ENCODE measurements around the gene COG7.

- TF ChIP-seq EZH2 (IDR thresholded peaks at IDR 0.05) (no peak), POLR2AphosphoS5 (IDR thresholded peaks at IDR 0.05; ENCODE audit: borderline replicate concordance, low read depth, low read length) (no peak)
Measured at GRCh38 chr16:23498863-23499262, 45.9 kb upstream of the COG7 start.

Data from SK-N-MC (cell line).